A549 (cell line): ENCODE measurements around the gene C20orf204. TPM values are rescaled to one million over a fixed set of nuclear protein-coding genes. Genes with fewer than 3 reads are reported as not detected.

Experiments used
- ATAC-seq, 2 experiments: fragments of 200-7000 bp in 1 of 2; fragments of >200 bp in 1 of 2; cut with Nextera tagmentation in 1 of 2; cut with Tn5 transposase in 1 of 2; 3 replicates each; pipeline versions ENCODE4 v1.8.0 to v1.9.1; 2018 to 2020; ENCODE audit warnings: mild to moderate bottlenecking in 1 of 2, moderate library complexity in 1 of 2
- CTCF ChIA-PET: fragments of 300-600 bp; sonication (Branson Sonifier 250); formaldehyde crosslinking; extraction: SDS; loops from one replicate; lab custom pipeline; 2021; ENCODE audit warnings: antibody characterized with exemption, inconsistent platforms; lab: Yijun Ruan, JAX
- POLR2A ChIA-PET: fragments of 350-600 bp; formaldehyde crosslinking; extraction: SDS; loops from one replicate; lab custom pipeline; 2021; ENCODE audit warnings: antibody characterized with exemption, inconsistent platforms; lab: Yijun Ruan, JAX
- DNase-seq, 2 experiments: peaks; one replicate each; pipeline versions ENCODE4 v3.0.0 to v3.0.0-alpha.2; 2011 to 2016; ENCODE audit warnings: low read depth in 1 of 2, low spot score in 1 of 2
- FAIRE-seq: peaks from 2 replicates; lab custom pipeline; 2011; peaks lifted over from hg19 to GRCh38; lab: Jason Lieb, UNC
- H3K27ac ChIP-seq, 2 experiments: fragments of >200 bp; sonication (Bioruptor Twin); formaldehyde crosslinking; 3 replicates each; pipeline ENCODE4 v1.5.1; 2016 to 2017
- H3K4me1 ChIP-seq: fragments of >200 bp; sonication (Bioruptor Twin); formaldehyde crosslinking; 3 replicates; pipeline ENCODE4 v1.6.1; 2016
- H3K4me2 ChIP-seq: fragments of >200 bp; sonication (Bioruptor Twin); formaldehyde crosslinking; 3 replicates; pipeline ENCODE4 v1.6.1; 2016
- H3K4me3 ChIP-seq: fragments of >200 bp; sonication (Bioruptor Twin); formaldehyde crosslinking; 3 replicates; pipeline ENCODE4 v1.5.1; 2016
- H3K9me3 ChIP-seq: fragments of >200 bp; sonication (Bioruptor Twin); formaldehyde crosslinking; 3 replicates; pipeline ENCODE4 v1.6.1; 2016
- CBX2 ChIP-seq: fragments of 200-600 bp; sonication (generic); IDR thresholded peaks from 2 replicates; pipeline ENCODE4 v1.6.1; 2016; ENCODE audit warnings: low read depth, mild to moderate bottlenecking, borderline replicate concordance
- CBX8 ChIP-seq: fragments of 200-600 bp; sonication (generic); IDR thresholded peaks from 2 replicates; pipeline ENCODE4 v1.6.1; 2016
- CHD4 ChIP-seq: fragments of 200-600 bp; sonication (generic); IDR thresholded peaks from 2 replicates; pipeline ENCODE4 v1.6.1; 2016; ENCODE audit warnings: antibody characterized with exemption, mild to moderate bottlenecking, borderline replicate concordance
- ESRRA ChIP-seq: fragments of 150-350 bp; IDR thresholded peaks from 2 replicates; pipeline ENCODE4 v1.6.1; 2014; ENCODE audit warnings: mild to moderate bottlenecking, low read length, borderline replicate concordance
- FOSL2 ChIP-seq, 2 experiments: fragments of 450-650 bp in 1 of 2; fragments of >200 bp in 1 of 2; sonication (Bioruptor Twin) in 1 of 2; formaldehyde crosslinking; IDR thresholded peaks; 2 replicates each; pipeline versions ENCODE4 v1.5.0 to v1.6.1; 2016 to 2020; ENCODE audit warnings: mild to moderate bottlenecking in 1 of 2, moderate library complexity in 1 of 2
- HOXB5 ChIP-seq: fragments of 250-450 bp; sonication (Bioruptor Pico); IDR thresholded peaks from 2 replicates; pipeline ENCODE4 v1.5.0; 2020; ENCODE audit warnings: mild to moderate bottlenecking, moderate library complexity
- KDM1A ChIP-seq: fragments of 200-600 bp; sonication (generic); IDR thresholded peaks from 2 replicates; pipeline ENCODE4 v1.6.1; 2016; ENCODE audit warnings: low read depth, mild to moderate bottlenecking
- MAZ ChIP-seq: fragments of 150-350 bp; IDR thresholded peaks from 2 replicates; pipeline ENCODE4 v1.6.1; 2014; ENCODE audit warnings: antibody characterized with exemption, low read depth, low read length, borderline replicate concordance
- POLR2AphosphoS2 ChIP-seq: conservative IDR thresholded peaks from 2 replicates; pipeline ENCODE4 v1.6.1; 2012; ENCODE audit warnings: low read length, improper control_type of control experiment, inconsistent platforms
- RAD21 ChIP-seq, 2 experiments: fragments of >200 bp in 1 of 2; sonication (Bioruptor Twin) in 1 of 2; formaldehyde crosslinking in 1 of 2; IDR thresholded peaks in 1 of 2; conservative IDR thresholded peaks in 1 of 2; 2 replicates in 1 of 2; 3 replicates in 1 of 2; pipeline ENCODE4 v1.6.1; 2012 to 2018; ENCODE audit warnings: inconsistent platforms in 1 of 2
- RCOR1 ChIP-seq: fragments of 150-350 bp; IDR thresholded peaks from 2 replicates; pipeline ENCODE4 v1.6.1; 2014; ENCODE audit warnings: antibody characterized with exemption, low read length, low read depth
- RNF2 ChIP-seq: fragments of 200-600 bp; sonication (generic); IDR thresholded peaks from 2 replicates; pipeline ENCODE4 v1.6.1; 2016; ENCODE audit warnings: low read depth, mild to moderate bottlenecking, antibody characterized with exemption, moderate library complexity, borderline replicate concordance
- SMC3 ChIP-seq: fragments of >200 bp; sonication (Bioruptor Twin); formaldehyde crosslinking; IDR thresholded peaks from 3 replicates; pipeline ENCODE4 v1.6.1; 2018; ENCODE audit warnings: inconsistent platforms
- TFCP2L1 ChIP-seq: fragments of 250-450 bp; sonication (Bioruptor Pico); IDR thresholded peaks from 2 replicates; pipeline ENCODE4 v1.5.0; 2021; ENCODE audit warnings: mild to moderate bottlenecking
- WGBS: methylation state at CpG from one replicate; pipeline ENCODE4 v1.1.6; 2017; ENCODE audit errors: missing lambda C conversion rate; 5-methylcytosine and 5-hydroxymethylcytosine counted together
- polyA plus RNA-seq, 4 experiments: library from polyadenylated mRNA; depleted of rRNA in 3 of 4; stranded (reverse); fragments of >200 nt; fragmentation: RNase III in 1 of 4; extraction: RNeasy Plus Mini Kit Qiagen cat#74134 plus additional on column Dnase treatment in 1 of 4; gene quantifications; 2 replicates in 3 of 4; 3 replicates in 1 of 4; pipeline ENCODE4 v1.2.3, GENCODE V29; 2011 to 2017
- TF ChIP-seq, protein P1 (sequence below): fragments of 250-450 bp; sonication (Bioruptor Pico); IDR thresholded peaks from 2 replicates; pipeline ENCODE4 v1.5.0; 2021; ENCODE audit warnings: mild to moderate bottlenecking, moderate library complexity, borderline replicate concordance
- TF ChIP-seq, protein P2 (sequence below): fragments of 150-350 bp; IDR thresholded peaks from 2 replicates; pipeline ENCODE4 v1.6.1; 2014; ENCODE audit warnings: low read depth, mild to moderate bottlenecking, low read length
- TF ChIP-seq, protein P3 (sequence below): fragments of 200-600 bp; sonication (generic); IDR thresholded peaks from 2 replicates; pipeline ENCODE4 v1.6.1; 2016; ENCODE audit warnings: antibody characterized with exemption, mild to moderate bottlenecking, moderate library complexity

The C20orf204 gene
- polyA plus RNA-seq, 2 of the 4 experiments (the other 2 are of a cell fraction) = 0.21 to 0.59 TPM

DNA sequence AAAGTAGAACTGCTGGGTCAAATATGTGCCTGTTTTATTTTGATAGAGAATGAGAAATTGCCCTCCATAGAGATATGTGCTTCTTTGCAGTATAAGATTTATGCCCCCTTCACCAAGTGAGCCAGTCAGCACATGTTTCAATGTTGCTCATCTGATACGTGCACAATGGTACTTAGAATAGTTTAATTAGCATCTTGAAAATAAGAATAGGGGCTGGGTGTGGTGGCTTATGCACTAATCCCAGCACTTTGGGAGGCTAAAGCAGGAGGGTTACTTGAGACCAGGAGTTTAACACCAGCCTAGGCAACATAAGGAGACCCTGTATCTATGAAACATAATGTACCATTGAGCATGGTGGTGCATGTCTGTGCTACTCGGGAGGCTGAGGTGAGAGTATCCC is 20.3 kb upstream of the C20orf204 start:
- POLR2A ChIA-PET = no interaction called here
- WGBS = 91% methylated on average over 2 of the region's 2 CpGs
- CTCF ChIA-PET = no interaction called here
- H3K9me3 ChIP-seq = no peaks in the 10 kb centered on the region
- no peak overlapping the region for H3K4me2 ChIP-seq
- H3K27ac ChIP-seq = no peak overlapping the region
- TF ChIP-seq CHD4 (no peak), CBX2 (no peak), TFCP2L1 (CRISPR knock-in tag) (no peak), FOSL2 (IDR thresholded peaks at IDR 0.05) (no peak), FOSL2 (CRISPR knock-in tag; IDR thresholded peaks at IDR 0.05) (no peak), HOXB5 (CRISPR knock-in tag) (no peak), ESRRA (no peak)
- DNase-seq (no peak), ATAC-seq (no peak), FAIRE-seq (no peak)
- H3K4me3 ChIP-seq = no peak overlapping the region
- H3K4me1 ChIP-seq = no peaks in the 10 kb centered on the region

DNA sequence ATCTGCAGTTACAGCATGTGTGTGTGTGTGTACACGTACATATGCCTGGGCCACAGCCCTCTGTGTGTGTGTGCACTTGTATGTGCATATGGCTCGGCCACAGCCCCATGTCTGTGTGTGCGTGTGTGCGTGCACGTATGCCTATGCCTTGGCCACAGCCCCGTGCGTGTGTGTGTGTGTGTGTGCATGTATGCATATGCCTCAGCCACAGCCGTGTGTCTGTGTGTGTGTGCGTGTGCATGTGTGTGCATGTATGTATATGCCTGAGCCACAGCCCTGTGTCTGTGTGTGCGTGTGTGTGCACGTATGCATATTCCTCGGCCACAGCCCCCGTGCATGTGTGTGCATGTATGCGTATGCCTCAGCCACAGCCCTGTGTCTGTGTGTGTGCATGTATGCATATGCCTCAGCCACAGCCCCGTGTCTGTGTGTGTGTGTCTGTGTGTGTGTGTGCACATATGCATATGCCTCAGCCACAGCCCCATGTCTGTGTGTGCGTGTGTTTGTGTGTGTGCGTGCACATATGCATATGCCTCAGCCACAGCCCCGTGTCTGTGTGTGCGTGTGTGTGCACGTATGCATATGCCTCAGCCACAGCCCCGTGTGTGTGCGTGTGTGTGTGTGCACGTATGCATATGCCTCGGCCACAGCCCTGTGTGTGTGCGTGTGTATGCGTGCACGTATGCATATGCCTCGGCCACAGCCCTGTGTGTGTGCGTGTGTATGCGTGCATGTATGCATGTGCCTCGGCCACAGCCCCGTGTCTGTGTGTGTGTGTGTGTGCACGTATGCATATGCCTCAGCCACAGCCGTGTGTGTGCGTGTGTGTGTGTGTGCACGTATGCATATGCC is 14.6 kb upstream of the C20orf204 start:
- CTCF ChIA-PET = interaction anchor here (1.0 to 2.6 kb wide), 2 partner anchors 17 to 36 kb away, joined by 3 to 26 read pairs; no protein-coding TSS in a partner anchor

DNA sequence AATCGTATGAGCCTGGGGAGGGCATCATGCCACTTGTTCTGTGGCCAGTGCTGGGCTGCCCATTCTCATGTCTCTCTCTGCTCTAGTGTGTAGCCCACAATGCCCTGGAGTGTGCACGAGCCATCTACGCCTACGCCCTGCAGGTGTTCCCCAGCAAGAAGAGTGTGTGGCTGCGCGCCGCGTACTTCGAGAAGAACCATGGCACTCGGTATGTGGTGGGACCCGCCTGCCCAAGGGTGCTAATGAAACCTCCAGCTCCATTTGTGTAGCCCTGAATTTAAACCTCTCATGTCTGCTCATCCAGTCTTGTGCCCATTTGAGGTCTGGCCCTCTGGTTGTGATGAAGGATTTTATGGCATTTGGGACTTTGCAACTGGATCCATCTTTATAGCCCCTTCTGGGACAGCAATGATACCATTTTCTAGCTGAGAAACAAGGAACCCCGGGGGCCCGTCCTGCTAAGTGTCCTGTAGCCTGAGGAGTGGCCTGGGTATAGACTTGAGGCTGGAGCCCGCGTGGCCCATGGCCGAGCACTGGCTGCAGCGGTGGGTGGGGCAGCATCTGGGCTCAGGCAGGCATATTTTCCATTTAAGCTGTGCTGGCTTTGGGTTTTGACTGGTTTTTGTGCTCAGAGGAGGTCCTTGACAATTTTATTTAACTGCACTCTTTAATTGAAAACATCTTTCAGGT is 13.2 kb upstream of the C20orf204 start:
- DNase-seq = no peak
- no peaks in the 10 kb centered on the region for H3K9me3 ChIP-seq
- ChIA-PET CTCF (interaction anchor here (1.2 to 2.6 kb wide), 5 partner anchors 9 to 48 kb away, joined by 3 to 26 read pairs (median 3); no protein-coding TSS in a partner anchor), POLR2A (no interaction called here)
- 98% methylated on average over 17 of the region's 17 CpGs for WGBS
- ATAC-seq = no peak
- no peak overlapping the region for H3K4me2 ChIP-seq
- no peak for FAIRE-seq
- TF ChIP-seq RAD21 (conservative IDR thresholded peaks at IDR 0.05 in 1 of 2, IDR thresholded peaks at IDR 0.05 in 1 of 2) (no peak), FOSL2 (IDR thresholded peaks at IDR 0.05) (no peak), FOSL2 (CRISPR knock-in tag; IDR thresholded peaks at IDR 0.05) (no peak), HOXB5 (CRISPR knock-in tag) (no peak), CBX8 (no peak), CBX2 (no peak), MAZ (no peak), POLR2AphosphoS2 (no peak)
- TF ChIP-seq, protein P1, sequence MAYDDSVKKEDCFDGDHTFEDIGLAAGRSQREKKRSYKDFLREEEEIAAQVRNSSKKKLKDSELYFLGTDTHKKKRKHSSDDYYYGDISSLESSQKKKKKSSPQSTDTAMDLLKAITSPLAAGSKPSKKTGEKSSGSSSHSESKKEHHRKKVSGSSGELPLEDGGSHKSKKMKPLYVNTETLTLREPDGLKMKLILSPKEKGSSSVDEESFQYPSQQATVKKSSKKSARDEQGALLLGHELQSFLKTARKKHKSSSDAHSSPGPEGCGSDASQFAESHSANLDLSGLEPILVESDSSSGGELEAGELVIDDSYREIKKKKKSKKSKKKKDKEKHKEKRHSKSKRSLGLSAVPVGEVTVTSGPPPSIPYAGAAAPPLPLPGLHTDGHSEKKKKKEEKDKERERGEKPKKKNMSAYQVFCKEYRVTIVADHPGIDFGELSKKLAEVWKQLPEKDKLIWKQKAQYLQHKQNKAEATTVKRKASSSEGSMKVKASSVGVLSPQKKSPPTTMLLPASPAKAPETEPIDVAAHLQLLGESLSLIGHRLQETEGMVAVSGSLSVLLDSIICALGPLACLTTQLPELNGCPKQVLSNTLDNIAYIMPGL (CRISPR knock-in tag) = no peak
- H3K4me1 ChIP-seq = no peaks in the 10 kb centered on the region
- H3K27ac ChIP-seq = no peak overlapping the region
- no peak overlapping the region for H3K4me3 ChIP-seq

More for the DNA sequence above, 14.6 kb upstream of the C20orf204 start:
- Histone ChIP-seq H3K4me1 (no peaks in the 10 kb centered on the region), H3K4me3 (no peak overlapping the region), H3K27ac (no peak overlapping the region), H3K4me2 (no peak overlapping the region), H3K9me3 (no peaks in the 10 kb centered on the region)
- FAIRE-seq (no peak), DNase-seq (no peak), ATAC-seq (no peak)
- TF ChIP-seq RNF2 (no peak), SMC3 (no peak), KDM1A (no peak), RCOR1 (no peak)
- TF ChIP-seq, protein P2, sequence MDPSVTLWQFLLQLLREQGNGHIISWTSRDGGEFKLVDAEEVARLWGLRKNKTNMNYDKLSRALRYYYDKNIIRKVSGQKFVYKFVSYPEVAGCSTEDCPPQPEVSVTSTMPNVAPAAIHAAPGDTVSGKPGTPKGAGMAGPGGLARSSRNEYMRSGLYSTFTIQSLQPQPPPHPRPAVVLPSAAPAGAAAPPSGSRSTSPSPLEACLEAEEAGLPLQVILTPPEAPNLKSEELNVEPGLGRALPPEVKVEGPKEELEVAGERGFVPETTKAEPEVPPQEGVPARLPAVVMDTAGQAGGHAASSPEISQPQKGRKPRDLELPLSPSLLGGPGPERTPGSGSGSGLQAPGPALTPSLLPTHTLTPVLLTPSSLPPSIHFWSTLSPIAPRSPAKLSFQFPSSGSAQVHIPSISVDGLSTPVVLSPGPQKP = no peak
- TF ChIP-seq, protein P3, sequence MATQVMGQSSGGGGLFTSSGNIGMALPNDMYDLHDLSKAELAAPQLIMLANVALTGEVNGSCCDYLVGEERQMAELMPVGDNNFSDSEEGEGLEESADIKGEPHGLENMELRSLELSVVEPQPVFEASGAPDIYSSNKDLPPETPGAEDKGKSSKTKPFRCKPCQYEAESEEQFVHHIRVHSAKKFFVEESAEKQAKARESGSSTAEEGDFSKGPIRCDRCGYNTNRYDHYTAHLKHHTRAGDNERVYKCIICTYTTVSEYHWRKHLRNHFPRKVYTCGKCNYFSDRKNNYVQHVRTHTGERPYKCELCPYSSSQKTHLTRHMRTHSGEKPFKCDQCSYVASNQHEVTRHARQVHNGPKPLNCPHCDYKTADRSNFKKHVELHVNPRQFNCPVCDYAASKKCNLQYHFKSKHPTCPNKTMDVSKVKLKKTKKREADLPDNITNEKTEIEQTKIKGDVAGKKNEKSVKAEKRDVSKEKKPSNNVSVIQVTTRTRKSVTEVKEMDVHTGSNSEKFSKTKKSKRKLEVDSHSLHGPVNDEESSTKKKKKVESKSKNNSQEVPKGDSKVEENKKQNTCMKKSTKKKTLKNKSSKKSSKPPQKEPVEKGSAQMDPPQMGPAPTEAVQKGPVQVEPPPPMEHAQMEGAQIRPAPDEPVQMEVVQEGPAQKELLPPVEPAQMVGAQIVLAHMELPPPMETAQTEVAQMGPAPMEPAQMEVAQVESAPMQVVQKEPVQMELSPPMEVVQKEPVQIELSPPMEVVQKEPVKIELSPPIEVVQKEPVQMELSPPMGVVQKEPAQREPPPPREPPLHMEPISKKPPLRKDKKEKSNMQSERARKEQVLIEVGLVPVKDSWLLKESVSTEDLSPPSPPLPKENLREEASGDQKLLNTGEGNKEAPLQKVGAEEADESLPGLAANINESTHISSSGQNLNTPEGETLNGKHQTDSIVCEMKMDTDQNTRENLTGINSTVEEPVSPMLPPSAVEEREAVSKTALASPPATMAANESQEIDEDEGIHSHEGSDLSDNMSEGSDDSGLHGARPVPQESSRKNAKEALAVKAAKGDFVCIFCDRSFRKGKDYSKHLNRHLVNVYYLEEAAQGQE = no peak
- WGBS = 91% methylated on average over 20 of the region's 36 CpGs
- POLR2A ChIA-PET = interaction anchor here (0.7 kb wide), 1 partner anchor 33 kb away, joined by 4 read pairs; no protein-coding TSS in a partner anchor
